ENCODE measurements around the gene LMOD2.

LMOD2 gene

GRCh38 chr7:123655614-123656013 lies at the start of gene LMOD2:
LMOD2 (plus strand) TSS chr7:123655866; CDS start chr7:123655964, 98 bp downstream.
- DNase-seq (ENCODE audit: low read depth) = no peak
- no peak within 1 kb of the TSS for H3K4me3 ChIP-seq (ENCODE audit: low read depth, low read length)
- TF ChIP-seq POLR2A (IDR thresholded peaks at IDR 0.05; ENCODE audit: extremely low read depth, insufficient read length) = no peak
- TF ChIP-seq MAX (IDR thresholded peaks at IDR 0.05; ENCODE audit: low read depth, low read length) = no peak
- no peak for TF ChIP-seq CTCF (IDR thresholded peaks at IDR 0.05; ENCODE audit: low read depth, low read length)
- TF ChIP-seq MYC (IDR thresholded peaks at IDR 0.05; ENCODE audit: low read depth, low read length) = no peak

GRCh38 chr7:123607423-123607975 lies 48.2 kb upstream of the LMOD2 start:
- H3K4me3 ChIP-seq (ENCODE audit: low read depth, low read length) = no peak overlapping the region
- TF ChIP-seq MAX (IDR thresholded peaks at IDR 0.05; ENCODE audit: low read depth, low read length) (no peak), CTCF (IDR thresholded peaks at IDR 0.05; ENCODE audit: low read depth, low read length) (no peak), POLR2A (IDR thresholded peaks at IDR 0.05; ENCODE audit: extremely low read depth, insufficient read length) (no peak), MYC (IDR thresholded peaks at IDR 0.05; ENCODE audit: low read depth, low read length) (no peak)
- no peak for DNase-seq (ENCODE audit: low read depth)

- H3K4me3 ChIP-seq (ENCODE audit: low read depth, low read length) = no peak overlapping the region
- DNase-seq (ENCODE audit: low read depth) = no peak
- no peak for TF ChIP-seq MYC (IDR thresholded peaks at IDR 0.05; ENCODE audit: low read depth, low read length)
- no peak for TF ChIP-seq MAX (IDR thresholded peaks at IDR 0.05; ENCODE audit: low read depth, low read length)
- no peak for TF ChIP-seq POLR2A (IDR thresholded peaks at IDR 0.05; ENCODE audit: extremely low read depth, insufficient read length)
- TF ChIP-seq CTCF (IDR thresholded peaks at IDR 0.05; ENCODE audit: low read depth, low read length) = no peak
These were observed 46.4 kb upstream of the LMOD2 start for GRCh38 chr7:123608991-123609882.

GRCh38 chr7:123609883-123610239 lies 45.8 kb upstream of the LMOD2 start:
- TF ChIP-seq POLR2A (IDR thresholded peaks at IDR 0.05; ENCODE audit: extremely low read depth, insufficient read length) = no peak
- TF ChIP-seq MYC (IDR thresholded peaks at IDR 0.05; ENCODE audit: low read depth, low read length) = no peak
- no peak for TF ChIP-seq CTCF (IDR thresholded peaks at IDR 0.05; ENCODE audit: low read depth, low read length)
- TF ChIP-seq MAX (IDR thresholded peaks at IDR 0.05; ENCODE audit: low read depth, low read length) = no peak
- H3K4me3 ChIP-seq (ENCODE audit: low read depth, low read length) = no peak overlapping the region
- DNase-seq (ENCODE audit: low read depth) = no peak

- no peak overlapping the region for H3K4me3 ChIP-seq (ENCODE audit: low read depth, low read length)
- DNase-seq (ENCODE audit: low read depth) = no peak
- TF ChIP-seq MYC (IDR thresholded peaks at IDR 0.05; ENCODE audit: low read depth, low read length) (no peak), MAX (IDR thresholded peaks at IDR 0.05; ENCODE audit: low read depth, low read length) (no peak), POLR2A (IDR thresholded peaks at IDR 0.05; ENCODE audit: extremely low read depth, insufficient read length) (no peak), CTCF (IDR thresholded peaks at IDR 0.05; ENCODE audit: low read depth, low read length) (no peak)
These were observed 43.6 kb upstream of the LMOD2 start for GRCh38 chr7:123612024-123612423.

Measured in NB4 (cell line).